GM19193 (cell line): ENCODE measurements around the gene ZBTB47.

Source experiments
- POLR2A ChIP-seq: IDR thresholded peaks from 4 replicates; pipeline ENCODE4 v1.6.1; 2011; ENCODE audit not compliant: insufficient read depth, insufficient read length; ENCODE audit errors: extremely low read depth

ZBTB47 gene

DNA sequence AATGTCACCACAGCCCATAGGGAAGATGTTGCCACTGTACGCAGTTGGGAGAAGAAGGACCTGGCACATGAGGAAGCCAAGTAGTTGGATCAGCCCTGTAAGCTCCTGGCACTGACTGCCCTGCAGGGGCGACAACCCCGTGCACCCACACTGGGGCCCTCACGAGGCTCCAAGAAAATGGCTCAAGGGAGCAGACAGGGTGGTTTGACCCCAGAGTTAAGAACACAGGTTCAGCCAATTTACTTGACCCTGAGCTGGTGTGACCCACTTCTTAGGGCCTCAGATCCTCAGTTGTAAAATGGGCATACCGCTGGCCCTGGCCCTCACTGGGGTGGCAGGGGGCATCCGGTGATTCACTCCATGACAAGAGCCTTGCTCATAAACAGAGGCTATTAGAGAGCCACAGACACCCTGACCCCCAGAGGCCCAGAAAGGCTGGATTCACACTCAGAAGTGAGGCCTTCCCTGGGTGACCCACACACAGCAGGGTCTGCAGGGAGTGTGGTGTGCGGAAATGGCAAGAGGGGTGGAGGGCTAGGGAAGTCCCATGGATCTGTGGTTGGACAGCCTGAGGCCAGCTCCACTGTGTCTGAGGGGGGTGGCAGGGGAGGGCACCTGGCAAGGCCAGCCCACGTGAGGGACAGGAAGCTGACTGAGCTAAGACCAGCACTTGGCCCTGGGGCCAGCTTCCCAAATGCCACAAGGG lies 50.8 kb downstream of the ZBTB47 start:
- TF ChIP-seq POLR2A = no peak

DNA sequence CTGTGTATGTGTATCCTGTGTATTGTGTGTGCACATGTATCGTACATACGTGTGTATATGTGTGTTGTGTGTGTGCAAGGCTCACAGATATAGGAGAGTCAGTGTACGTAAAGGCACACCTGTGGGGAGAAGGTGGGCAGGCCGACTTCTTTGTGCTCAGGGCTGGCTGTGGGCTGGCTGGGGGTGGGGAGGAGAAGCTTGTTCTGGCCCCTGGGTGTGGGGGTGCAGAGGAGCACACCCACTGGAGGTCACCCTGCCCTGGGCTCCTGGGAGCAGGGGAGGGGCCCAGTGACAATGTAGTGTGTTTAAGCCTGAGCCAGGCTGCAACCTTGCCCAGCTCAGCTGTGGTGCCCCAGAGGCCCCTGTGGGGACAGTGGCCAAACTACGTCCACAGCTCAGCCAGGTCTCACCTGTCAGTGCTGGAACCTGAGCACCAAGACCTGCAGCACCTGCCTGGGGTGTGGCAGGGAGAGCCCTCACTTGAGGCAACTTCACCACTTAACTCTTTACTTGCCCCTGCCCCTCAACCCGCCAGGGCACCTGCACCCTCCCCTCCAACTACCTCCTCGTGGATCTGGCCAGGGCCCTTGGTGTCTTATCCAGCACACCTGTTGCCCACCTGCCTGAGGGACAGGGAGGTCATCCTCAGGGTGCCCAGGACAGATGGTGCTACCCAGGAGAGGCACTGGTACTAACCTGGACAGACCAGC lies 51.7 kb downstream of the ZBTB47 start:
- no peak for TF ChIP-seq POLR2A

DNA sequence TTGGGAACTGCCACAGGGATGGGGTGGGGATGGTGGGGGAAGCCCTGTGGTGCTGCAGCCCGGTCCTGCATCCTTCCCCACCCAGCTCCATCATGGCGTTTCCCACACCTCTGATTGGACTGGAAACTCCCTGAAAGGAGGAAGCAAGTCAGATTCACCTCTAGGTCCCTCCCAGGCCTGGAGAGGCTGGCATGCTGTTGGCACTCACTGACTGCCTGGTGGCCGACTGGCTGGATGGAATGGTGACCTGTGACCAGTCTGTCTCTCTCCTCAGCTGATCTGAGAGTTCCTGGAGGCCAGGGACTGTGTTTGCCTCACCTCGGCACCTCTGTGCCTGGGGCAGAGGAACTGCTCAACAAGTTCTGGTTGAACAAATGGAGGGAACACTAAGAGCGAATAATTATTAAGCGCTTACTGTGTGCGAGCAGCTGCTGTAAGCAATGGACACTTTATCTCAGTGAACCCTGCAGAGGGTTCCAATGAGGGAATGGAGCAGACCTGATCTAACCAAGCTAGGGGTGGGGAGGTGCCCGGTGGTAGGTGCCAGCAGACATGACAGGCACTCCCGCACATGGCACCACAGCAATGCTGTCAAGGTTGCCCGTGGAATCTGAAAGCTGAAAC lies 52.6 kb downstream of the ZBTB47 start:
- no peak for TF ChIP-seq POLR2A

DNA sequence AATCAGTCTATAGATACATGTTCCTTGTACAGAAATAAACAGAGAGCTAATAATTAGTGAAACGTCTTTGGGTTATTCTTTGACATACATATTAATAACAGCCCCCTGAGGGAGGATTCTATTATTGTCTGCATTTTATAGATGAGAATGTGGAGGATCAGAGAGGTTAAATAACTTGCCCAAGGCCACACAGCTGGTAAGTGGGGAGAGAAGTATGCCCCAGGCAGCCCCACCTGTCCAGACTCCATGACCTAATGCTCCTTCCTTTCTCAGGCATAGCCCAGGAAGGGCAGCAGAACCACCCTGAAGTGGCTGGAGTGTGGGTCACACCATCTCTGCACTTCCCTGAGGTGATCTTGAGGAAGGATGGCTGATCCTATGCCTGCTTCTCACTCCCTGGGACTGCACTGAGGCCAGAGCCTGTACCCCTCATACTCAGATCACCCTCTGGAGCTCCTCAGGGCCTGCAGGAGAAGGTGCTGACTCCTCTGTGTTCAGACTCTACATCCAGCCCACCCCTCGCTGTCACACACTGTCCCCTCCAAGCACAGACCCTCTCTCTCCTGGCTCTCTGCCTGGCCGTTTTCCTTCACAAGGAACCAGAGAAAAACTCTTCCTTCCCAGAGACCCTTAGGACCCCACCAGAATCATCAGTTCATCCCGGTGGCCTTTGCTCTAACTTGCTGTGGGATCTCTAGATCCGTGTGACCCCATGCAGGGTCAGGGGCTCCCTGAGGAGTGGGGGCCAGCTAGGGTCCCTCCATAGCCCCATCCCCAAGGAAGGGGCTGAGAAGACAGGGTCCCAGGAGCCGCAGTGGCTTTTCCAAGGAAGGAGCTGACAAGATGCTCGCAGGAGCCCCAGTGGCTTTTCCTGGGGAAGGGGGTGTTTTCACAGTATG lies 53.5 kb downstream of the ZBTB47 start:
- TF ChIP-seq POLR2A = no peak

DNA sequence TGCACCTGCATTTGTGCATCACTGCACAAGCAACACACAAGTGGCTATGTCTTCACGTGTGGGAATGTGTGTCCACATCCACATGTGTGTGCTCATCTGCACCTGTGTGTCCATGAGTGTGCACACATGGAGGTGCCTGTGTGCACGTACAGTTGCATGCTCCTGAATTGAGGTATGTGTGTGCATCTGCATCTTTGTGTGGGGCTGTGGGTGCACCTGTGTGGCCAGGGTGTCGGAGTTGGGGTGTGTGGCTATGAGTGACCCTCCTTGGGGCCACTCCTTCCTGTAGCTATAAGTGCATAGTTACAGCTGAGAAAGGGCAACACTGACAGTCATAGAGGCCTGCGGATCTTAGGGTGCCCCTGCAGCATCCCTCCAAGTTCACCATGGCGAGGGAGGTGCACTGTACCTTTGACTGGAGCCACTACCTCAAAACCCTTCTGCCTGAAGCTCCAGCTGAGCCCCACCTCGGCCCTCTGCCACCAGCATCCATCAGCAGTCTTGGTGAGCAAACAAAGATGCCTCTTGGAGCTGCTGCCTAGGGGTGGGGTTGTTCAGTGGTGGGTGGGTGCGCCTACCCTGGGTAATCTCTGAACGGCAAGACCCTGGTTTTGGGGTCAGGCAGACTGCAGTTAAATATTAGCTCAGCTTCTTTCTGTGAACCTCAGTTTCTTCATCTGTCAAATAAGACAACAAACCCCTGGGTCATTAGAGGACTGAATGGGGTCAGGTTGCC lies 54.3 kb downstream of the ZBTB47 start:
- no peak for TF ChIP-seq POLR2A

DNA sequence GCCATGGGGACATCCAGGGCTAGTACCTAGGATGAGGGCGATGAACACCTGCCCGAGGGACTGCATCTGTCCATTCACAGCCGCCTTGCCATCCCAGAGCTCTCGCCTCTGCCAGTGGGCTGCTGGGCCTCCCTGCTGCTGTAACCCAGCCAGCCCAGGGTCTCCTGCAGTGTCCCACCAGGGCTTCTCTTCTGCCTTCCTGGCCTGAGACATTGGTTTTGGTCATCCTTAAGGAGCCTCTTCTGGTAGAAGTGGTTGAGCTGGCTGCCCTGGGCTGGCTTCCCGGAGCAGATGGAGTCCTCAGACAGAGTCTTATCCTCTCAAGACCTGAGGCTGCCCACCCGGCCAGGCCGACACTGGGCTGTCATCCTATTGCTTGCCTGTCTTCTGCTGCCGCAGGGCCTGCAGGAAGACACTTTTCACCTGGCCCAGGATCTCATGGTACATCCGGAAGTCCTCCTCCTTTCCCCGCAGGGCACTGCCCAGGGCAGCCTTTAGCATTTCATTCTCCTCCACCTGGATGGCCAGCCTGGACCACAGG lies 55.2 kb downstream of the ZBTB47 start:
- no peak for TF ChIP-seq POLR2A

DNA sequence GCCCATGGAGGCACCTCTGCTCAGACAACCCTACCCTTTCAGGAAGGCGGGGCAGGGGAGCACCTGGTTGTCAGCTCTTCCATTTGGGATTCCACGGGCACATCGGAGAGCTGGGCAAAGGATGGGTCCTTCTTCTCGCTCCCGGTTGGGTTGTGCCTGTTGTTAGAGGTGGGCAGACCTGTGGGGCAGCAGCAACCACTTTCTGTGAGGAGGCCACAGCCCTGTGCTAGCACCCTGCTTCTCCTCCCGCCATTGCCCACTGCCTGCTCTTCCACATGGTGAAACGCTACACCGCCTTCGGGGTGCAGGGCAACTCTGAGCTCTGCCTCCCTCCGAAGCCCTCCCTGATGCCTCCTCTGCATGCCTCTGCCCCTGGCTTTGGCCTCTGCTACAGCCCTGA lies 56.1 kb downstream of the ZBTB47 start:
- TF ChIP-seq POLR2A = no peak

DNA sequence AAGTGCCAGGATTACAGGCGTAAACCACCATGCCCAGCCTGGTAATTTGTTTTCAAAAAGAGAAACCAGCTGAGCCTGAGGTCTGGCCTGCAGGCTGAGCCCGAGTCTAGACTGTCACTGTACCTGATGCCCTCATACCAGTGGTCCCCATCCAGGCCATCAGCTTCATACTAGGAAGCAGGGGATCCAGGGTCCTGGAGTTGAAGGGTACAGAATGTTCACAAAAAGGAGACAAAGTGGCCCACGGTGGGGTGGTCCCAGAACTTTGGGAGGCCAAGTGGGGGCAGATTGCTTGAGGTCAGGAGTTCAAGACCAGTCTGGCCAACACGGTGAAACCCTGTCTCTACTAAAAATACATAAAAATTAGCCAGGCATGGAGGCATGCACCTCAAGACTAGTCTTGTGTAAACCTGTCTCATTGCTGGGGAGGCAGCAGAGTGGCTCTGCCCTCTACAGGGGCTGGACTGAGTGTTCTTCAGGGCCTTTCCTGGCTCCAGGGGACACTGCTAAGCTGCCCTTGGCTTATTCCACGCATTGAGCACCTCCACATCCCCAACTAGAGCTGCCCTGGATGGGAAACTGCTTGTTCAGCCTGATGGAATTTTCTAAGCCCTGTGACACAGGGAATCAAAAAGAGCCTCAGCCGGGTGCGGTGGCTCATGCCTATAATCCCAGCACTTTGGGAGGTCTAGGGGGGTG lies 57.0 kb downstream of the ZBTB47 start:
- TF ChIP-seq POLR2A = no peak

DNA sequence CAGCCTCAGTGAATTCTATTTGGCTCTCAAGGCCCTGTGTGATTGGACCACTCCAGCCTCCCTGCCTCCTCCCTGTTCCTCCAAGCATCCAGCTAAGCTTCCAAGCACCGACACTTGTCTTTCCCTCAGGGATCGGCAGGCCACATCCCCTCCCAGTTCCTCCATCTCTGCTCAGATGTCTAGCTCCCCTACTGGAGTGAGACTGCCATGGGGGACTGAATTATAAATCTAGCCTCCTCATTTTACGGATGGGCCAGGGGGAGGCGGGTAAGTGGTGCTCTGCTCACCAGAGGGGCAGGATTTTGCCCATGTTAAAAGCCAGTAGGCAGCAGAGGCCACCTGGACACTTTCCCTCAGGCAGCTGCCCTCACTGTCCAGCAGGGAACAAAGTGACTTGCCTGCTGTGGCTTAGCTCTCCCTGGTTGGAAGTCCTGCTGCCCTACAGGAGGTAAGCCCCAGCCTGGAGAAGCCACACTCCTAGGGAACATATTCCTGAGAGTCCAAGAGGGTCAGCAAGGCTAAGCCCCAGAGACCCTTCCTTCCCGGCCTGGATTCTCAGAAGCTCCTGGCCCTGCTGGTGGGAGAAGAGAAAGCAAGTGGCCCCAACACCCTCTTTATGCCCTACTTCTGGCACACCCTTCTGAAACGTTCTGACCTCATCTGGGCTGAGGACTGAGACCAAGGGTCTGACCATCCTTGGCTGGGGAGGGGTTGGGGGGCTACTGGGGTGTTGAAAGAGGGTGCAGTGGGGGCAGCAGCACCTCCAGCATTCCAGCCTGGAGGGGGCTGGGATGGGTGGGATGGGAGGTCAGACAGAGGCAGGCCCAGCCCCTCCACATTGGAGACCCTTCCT lies 58.2 kb downstream of the ZBTB47 start:
- TF ChIP-seq POLR2A = no peak

DNA sequence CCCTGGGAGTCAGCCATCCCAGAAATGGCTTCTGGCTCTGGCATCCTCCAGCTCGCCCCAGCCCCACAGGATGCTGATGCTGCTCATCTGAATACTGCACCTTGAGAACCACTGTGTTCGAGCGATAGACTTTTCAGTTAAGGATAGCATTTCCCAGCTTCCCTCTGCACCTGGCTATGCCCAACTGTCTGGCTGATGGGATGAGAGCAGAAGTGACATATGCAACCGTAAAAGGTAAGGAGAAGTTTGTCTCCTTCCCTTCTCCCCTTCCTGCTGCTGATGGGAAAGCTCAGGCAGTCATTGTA lies 58.8 kb downstream of the ZBTB47 start:
- TF ChIP-seq POLR2A = no peak

DNA sequence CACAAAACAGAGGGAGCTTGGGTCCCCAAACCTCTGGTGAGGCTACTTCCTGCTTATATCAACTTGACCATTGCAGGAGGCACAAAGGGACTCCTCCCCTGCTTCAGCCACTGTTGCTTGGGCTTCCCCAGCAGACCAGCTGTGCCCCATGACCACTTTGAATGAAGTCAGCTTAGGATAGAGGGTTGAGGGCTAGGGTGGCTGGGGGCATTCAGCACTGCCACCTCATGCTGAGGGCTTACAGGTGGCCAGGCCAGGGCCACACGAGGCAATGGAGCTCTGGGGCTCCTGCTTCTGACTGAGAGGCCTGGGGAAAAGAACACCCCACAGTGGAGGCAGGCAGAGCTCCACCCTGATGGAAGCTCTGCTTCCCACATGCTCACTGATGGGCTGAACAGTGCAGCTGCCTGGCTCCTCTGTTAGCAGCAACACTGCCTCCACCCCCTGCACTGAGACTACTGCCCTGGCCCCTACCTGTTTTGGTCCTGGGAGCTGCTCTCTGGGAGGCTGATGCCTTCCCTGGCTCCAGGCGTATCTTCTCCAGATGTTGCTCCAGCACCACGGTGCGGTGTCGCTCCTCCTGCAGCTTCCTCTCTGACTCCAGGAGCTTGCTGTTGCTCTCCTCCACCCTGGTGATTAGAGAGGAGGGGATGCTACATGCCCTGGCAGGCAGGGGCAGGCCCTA lies 59.3 kb downstream of the ZBTB47 start:
- no peak for TF ChIP-seq POLR2A

DNA sequence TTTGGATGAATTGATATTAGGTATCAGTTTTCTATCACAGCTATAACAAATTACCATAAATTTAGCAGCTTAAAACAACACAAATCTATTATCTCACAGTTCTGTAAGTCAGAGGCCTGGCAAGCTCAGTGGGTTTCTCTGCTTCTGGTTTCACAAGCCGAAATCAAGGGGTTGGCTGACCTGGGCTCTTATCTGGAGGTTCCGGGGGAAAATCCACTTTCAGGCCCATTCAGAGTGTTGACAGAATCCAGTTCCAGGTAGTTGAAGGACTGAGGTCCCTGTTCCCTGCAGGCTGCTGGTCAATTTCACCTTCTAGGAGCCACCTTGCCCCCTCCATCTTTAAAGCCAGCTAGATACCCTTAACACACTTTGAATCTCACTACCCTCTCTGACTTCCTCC lies 60.2 kb downstream of the ZBTB47 start:
- TF ChIP-seq POLR2A = no peak
